ENCODE data around the gene MAN2A1. TPM values are rescaled to one million over a fixed set of nuclear protein-coding genes. Genes with fewer than 3 reads are reported as not detected.

Gene MAN2A1
- total RNA-seq, 1 donor from 2014 or later = 25.5 TPM

GRCh38 chr5:109688970-109689739 is 572 bp upstream of the MAN2A1 start:
- no peak for DNase-seq (ENCODE audit: low read depth, low spot score)
- H3K36me3 Mint-ChIP-seq (ENCODE audit: low read depth) = no peaks in the 10 kb centered on the region
- H3K4me1 Mint-ChIP-seq = peaks cover 33% of the 10 kb centered on the region
- no peaks in the 10 kb centered on the region for H3K27me3 Mint-ChIP-seq (ENCODE audit: low read depth)
- H3K4me3 Mint-ChIP-seq = peak overlapping the region; percentile 93
- peaks cover 2% of the 10 kb centered on the region for H3K9me3 Mint-ChIP-seq
- peak overlapping the region; percentile 99 for H3K27ac Mint-ChIP-seq (ENCODE audit: unreplicated experiment)
- peak; percentile 24 for TF ChIP-seq CTCF (conservative IDR thresholded peaks at IDR 0.05)

- DNase-seq (ENCODE audit: low read depth, low spot score) = peak; percentile 47
- Mint-ChIP-seq H3K36me3 (ENCODE audit: low read depth) (no peaks in the 10 kb centered on the region), H3K4me3 (peak overlapping the region; percentile 92), H3K27me3 (ENCODE audit: low read depth) (no peaks in the 10 kb centered on the region), H3K27ac (ENCODE audit: unreplicated experiment) (peak overlapping the region; percentile 7), H3K9me3 (no peaks in the 10 kb centered on the region), H3K4me1 (peaks cover 40% of the 10 kb centered on the region)
- TF ChIP-seq CTCF (conservative IDR thresholded peaks at IDR 0.05) = no peak
These were observed 681 bp downstream of the MAN2A1 start for GRCh38 chr5:109690242-109690974.

GRCh38 chr5:109690975-109691574 is 1.3 kb downstream of the MAN2A1 start:
- H3K27ac Mint-ChIP-seq (ENCODE audit: unreplicated experiment) = peak overlapping the region; percentile 7
- H3K4me3 Mint-ChIP-seq = peak overlapping the region; percentile 92
- H3K4me1 Mint-ChIP-seq = peaks cover 45% of the 10 kb centered on the region
- H3K9me3 Mint-ChIP-seq = no peaks in the 10 kb centered on the region
- no peaks in the 10 kb centered on the region for H3K36me3 Mint-ChIP-seq (ENCODE audit: low read depth)
- no peaks in the 10 kb centered on the region for H3K27me3 Mint-ChIP-seq (ENCODE audit: low read depth)
- peak; percentile 66 for TF ChIP-seq CTCF (conservative IDR thresholded peaks at IDR 0.05)
- DNase-seq (ENCODE audit: low read depth, low spot score) = peak; percentile 38

- TF ChIP-seq CTCF (conservative IDR thresholded peaks at IDR 0.05) = no peak
- Mint-ChIP-seq H3K36me3 (ENCODE audit: low read depth) (no peaks in the 10 kb centered on the region), H3K4me1 (peaks cover 50% of the 10 kb centered on the region), H3K27ac (ENCODE audit: unreplicated experiment) (no peak overlapping the region), H3K27me3 (ENCODE audit: low read depth) (no peaks in the 10 kb centered on the region), H3K9me3 (no peaks in the 10 kb centered on the region), H3K4me3 (peak overlapping the region; percentile 92)
- no peak for DNase-seq (ENCODE audit: low read depth, low spot score)
These were observed 2.3 kb downstream of the MAN2A1 start for GRCh38 chr5:109691996-109692395.

- H3K27ac Mint-ChIP-seq (ENCODE audit: unreplicated experiment) = no peak overlapping the region
- DNase-seq (ENCODE audit: low read depth, low spot score) = no peak
- no peaks in the 10 kb centered on the region for H3K9me3 Mint-ChIP-seq
- H3K36me3 Mint-ChIP-seq (ENCODE audit: low read depth) = no peaks in the 10 kb centered on the region
- peaks cover 50% of the 10 kb centered on the region for H3K4me1 Mint-ChIP-seq
- H3K4me3 Mint-ChIP-seq = peak overlapping the region; percentile 92
- H3K27me3 Mint-ChIP-seq (ENCODE audit: low read depth) = no peaks in the 10 kb centered on the region
- TF ChIP-seq CTCF (conservative IDR thresholded peaks at IDR 0.05) = no peak
These were observed 3.1 kb downstream of the MAN2A1 start for GRCh38 chr5:109692852-109693251.
